ENCODE measurements around the gene GUCA1A. TPM values are rescaled to one million over a fixed set of nuclear protein-coding genes. Genes with fewer than 3 reads are reported as not detected.
"Not testable (repeated sequence)": the region's sequence is repeated elsewhere in the genome, so short reads cannot be mapped to it uniquely, and the experiment has no call there.

Gene GUCA1A
- total RNA-seq, 1 experiment from 2014 or later = not detected

- peaks cover 0 to 17% of the 10 kb centered on the region in 2 experiments; a peak in 1 of 4 replicates for H3K36me3 ChIP-seq (ENCODE audit: control insufficient read depth in 1 of 2, insufficient read depth in 2 of 2, low read length in 2 of 2)
- intact Hi-C loops (cut with micrococcal nuclease) = no loop called here
- H3K4me1 ChIP-seq (ENCODE audit: control insufficient read depth in 1 of 2, insufficient read depth in 2 of 2, low read length in 2 of 2) = peaks cover 2 to 21% of the 10 kb centered on the region in 2 experiments; a peak in 3 of 4 replicates
- no peak for DNase-seq (ENCODE audit: low read depth, low spot score)
- H2AFZ ChIP-seq (ENCODE audit: low read depth, low read length, poor library complexity, severe bottlenecking) = no peak overlapping the region
- H3K27me3 ChIP-seq (ENCODE audit: insufficient read depth, low read length) = no peaks in the 10 kb centered on the region
- no TSS peak for BruUV-seq (replicated peaks)
- no peaks in the 10 kb centered on the region for H4K20me1 ChIP-seq (ENCODE audit: insufficient read depth)
- ChIA-PET CTCF (no interaction called here), POLR2A (no interaction called here), RAD21 (ENCODE audit: low non-redundant PET in 1 of 2, low total read pairs in 2 of 2, uncharacterized antibody in 2 of 2, unreplicated experiment in 2 of 2) (no interaction called here)
- no peak overlapping the region for H3K4me3 ChIP-seq (replicated peaks in 1 of 2; ENCODE audit: low read depth in 1 of 2, low read length in 2 of 2)
- H3K9ac ChIP-seq (ENCODE audit: low read length) = no peak overlapping the region
- H3K9me3 ChIP-seq (ENCODE audit: control insufficient read depth in 1 of 2, insufficient read depth in 1 of 2, low read depth in 1 of 2, low read length in 2 of 2) = no peaks in the 10 kb centered on the region
- TF ChIP-seq RAD21 (IDR thresholded peaks at IDR 0.05; ENCODE audit: low read depth) = no peak
- no peak overlapping the region for H3K4me2 ChIP-seq (ENCODE audit: low read length)
- H3K9me2 ChIP-seq (ENCODE audit: insufficient read depth) = no peaks in the 10 kb centered on the region
- no peak overlapping the region for H3K27ac ChIP-seq (ENCODE audit: low read depth, low read length)
- no peaks in the 10 kb centered on the region for H3K79me2 ChIP-seq (ENCODE audit: insufficient read depth, low read length)
- no peak for ATAC-seq
Observed at GRCh38 chr6:42201382-42201781, 28.2 kb downstream of the GUCA1A start.

GRCh38 chr6:42202131-42202915 lies 29.2 kb downstream of the GUCA1A start:
- H3K9me3 ChIP-seq (ENCODE audit: control insufficient read depth in 1 of 2, insufficient read depth in 1 of 2, low read depth in 1 of 2, low read length in 2 of 2); H3K4me3 ChIP-seq (replicated peaks in 1 of 2; ENCODE audit: low read depth in 1 of 2, low read length in 2 of 2); RAD21 ChIA-PET (ENCODE audit: low non-redundant PET in 1 of 2, low total read pairs in 2 of 2, uncharacterized antibody in 2 of 2, unreplicated experiment in 2 of 2); H3K79me2 ChIP-seq (ENCODE audit: insufficient read depth, low read length); ATAC-seq; H3K27me3 ChIP-seq (ENCODE audit: insufficient read depth, low read length); DNase-seq (ENCODE audit: low read depth, low spot score); intact Hi-C loops (cut with micrococcal nuclease); H4K20me1 ChIP-seq (ENCODE audit: insufficient read depth); POLR2A ChIA-PET; H2AFZ ChIP-seq (ENCODE audit: low read depth, low read length, poor library complexity, severe bottlenecking); H3K27ac ChIP-seq (ENCODE audit: low read depth, low read length); H3K9ac ChIP-seq (ENCODE audit: low read length); BruUV-seq (replicated peaks); H3K9me2 ChIP-seq (ENCODE audit: insufficient read depth); H3K4me2 ChIP-seq (ENCODE audit: low read length): not testable (repeated sequence)
- peaks cover 2 to 21% of the 10 kb centered on the region in 2 experiments; a peak in 3 of 4 replicates for H3K4me1 ChIP-seq (ENCODE audit: control insufficient read depth in 1 of 2, insufficient read depth in 2 of 2, low read length in 2 of 2)
- peaks cover 2 to 17% of the 10 kb centered on the region in 2 experiments; a peak in 1 of 4 replicates for H3K36me3 ChIP-seq (ENCODE audit: control insufficient read depth in 1 of 2, insufficient read depth in 2 of 2, low read length in 2 of 2)
- CTCF ChIA-PET = interaction anchor here (1.3 kb wide), 1 partner anchor 12 kb away, joined by 8 read pairs; no protein-coding TSS in a partner anchor
